Right lobe of liver (tissue), 6 donors: ENCODE measurements around the gene ZKSCAN4. TPM values are rescaled to one million over a fixed set of nuclear protein-coding genes. Genes with fewer than 3 reads are reported as not detected.

ENCODE experiments used
- ATAC-seq, 4 donors: fragments of 200-7000 bp; cut with Tn5 transposase; one replicate each; pipeline ENCODE4 v1.9.1; 2020; ENCODE audit warnings: mild to moderate bottlenecking in 4 of 4, moderate library complexity in 4 of 4
- DNase-seq, 3 donors: peaks; one replicate each; pipeline ENCODE4 v3.0.0-alpha.2; 2020
- H3K27ac ChIP-seq, 3 donors: fragments of 200-600 bp; one replicate each; pipeline ENCODE4 v1.8.0; 2022
- H3K27me3 ChIP-seq, 2 donors: fragments of 200-600 bp; one replicate each; pipeline ENCODE4 v1.8.0; 2022
- H3K36me3 ChIP-seq, 4 donors: fragments of 200-600 bp; sonication (generic) in 1 of 4; one replicate each; pipeline versions ENCODE4 v1.5.1 to v1.8.0; 2017 to 2022; ENCODE audit warnings: control low read depth in 1 of 4
- H3K4me1 ChIP-seq, 4 donors: fragments of 200-600 bp; sonication (generic) in 1 of 4; one replicate each; pipeline versions ENCODE4 v1.5.1 to v1.8.0; 2017 to 2022; ENCODE audit warnings: control low read depth in 1 of 4
- H3K4me3 ChIP-seq, 3 donors: fragments of 200-600 bp; one replicate each; pipeline ENCODE4 v1.8.0; 2022
- H3K9me3 ChIP-seq, 4 donors: fragments of 200-600 bp; sonication (generic) in 1 of 4; one replicate each; pipeline versions ENCODE4 v1.5.1 to v1.8.0; 2017 to 2022; ENCODE audit warnings: control low read depth in 1 of 4
- CTCF ChIP-seq, 4 donors: fragments of 200-600 bp in 3 of 4; fragments of 450-650 bp in 1 of 4; IDR thresholded peaks; one replicate each; pipeline versions ENCODE4 v1.5.1 to v1.8.0; 2016 to 2022; ENCODE audit warnings: antibody characterized with exemption in 4 of 4, mild to moderate bottlenecking in 2 of 4
- POLR2A ChIP-seq: fragments of 450-650 bp; IDR thresholded peaks from one replicate; pipeline ENCODE4 v1.6.1; 2017; ENCODE audit warnings: antibody characterized with exemption, mild to moderate bottlenecking
- WGBS: methylation state at CpG from one replicate; pipeline ENCODE4 v1.1.6; 2018; ENCODE audit warnings: low coverage, low lambda C conversion rate; ENCODE audit not compliant: insufficient coverage; ENCODE audit errors: missing lambda C conversion rate; 5-methylcytosine and 5-hydroxymethylcytosine counted together
- intact Hi-C, 2 donors: fragments of 100-400 bp; cut with DNase I; formaldehyde crosslinking; loops; one replicate each; pipeline versions ENCODE4 v1.11.2 to v1.14.1; 2022
- total RNA-seq, 6 experiments: library from RNA; depleted of rRNA in 2 of 6; stranded (reverse); fragments of >200 nt in 2 of 6; fragmentation: NEBNext Ultra II Directional in 3 of 6; extraction: Animal tissue kit (Norgen Biotek cat#: 25700) in 3 of 6; gene quantifications; one replicate each; pipeline versions ENCODE4 v1.1.0 to v1.2.4, GENCODE V29; 2016 to 2023
- donor health status: DM: no; HTN: yes; CAD: no.
- donor health status: DM: no; HTN: no; CAD: no.
- donor health status: DM: no; HTN: no; CAD: no.
- donor health status: DM: no; HTN: yes; CAD: no.
- donor health status: DM: no; HTN: yes; CAD: no.

Gene ZKSCAN4
- total RNA-seq, 6 experiments from 2014 or later, result 1.1 to 2.6 (median 2.3) TPM

GRCh38 chr6:28206527-28206926, 45.5 kb downstream of the ZKSCAN4 start:
- Histone ChIP-seq H3K9me3 (no peaks in the 10 kb centered on the region), H3K27me3 (peaks cover 6 to 48% of the 10 kb centered on the region in 2 donors), H3K27ac (no peak overlapping the region), H3K4me3 (no peak overlapping the region), H3K36me3 (no peaks in the 10 kb centered on the region), H3K4me1 (no peaks in the 10 kb centered on the region)
- ATAC-seq (no peak), DNase-seq (no peak)
- 20% methylated on average over 3 of the region's 3 CpGs for WGBS
- TF ChIP-seq POLR2A (no peak), CTCF (IDR thresholded peaks at IDR 0.05) (no peak)
- intact Hi-C loops, result no loop called here

GRCh38 chr6:28205879-28206278, 46.2 kb downstream of the ZKSCAN4 start:
- Histone ChIP-seq H3K4me1 (no peaks in the 10 kb centered on the region), H3K27ac (no peak overlapping the region), H3K36me3 (no peaks in the 10 kb centered on the region), H3K27me3 (peaks cover 6 to 41% of the 10 kb centered on the region in 2 donors), H3K9me3 (no peaks in the 10 kb centered on the region), H3K4me3 (no peak overlapping the region)
- WGBS, result 8% methylated on average over 1 of the region's 1 CpG
- TF ChIP-seq CTCF (IDR thresholded peaks at IDR 0.05), result no peak
- no peak for TF ChIP-seq POLR2A
- DNase-seq (no peak), ATAC-seq (no peak)
- intact Hi-C loops, result no loop called here

- no peaks in the 10 kb centered on the region for H3K9me3 ChIP-seq
- DNase-seq (no peak), ATAC-seq (no peak)
- intact Hi-C loops, result no loop called here
- no peak overlapping the region for H3K27ac ChIP-seq
- no peaks in the 10 kb centered on the region for H3K4me1 ChIP-seq
- H3K27me3 ChIP-seq, result peaks cover 4 to 16% of the 10 kb centered on the region in 2 donors
- H3K36me3 ChIP-seq, result no peaks in the 10 kb centered on the region
- H3K4me3 ChIP-seq, result no peak overlapping the region
- 13% methylated on average over 4 of the region's 4 CpGs for WGBS
- TF ChIP-seq POLR2A, result no peak
Measured at GRCh38 chr6:28203201-28203600, 48.9 kb downstream of the ZKSCAN4 start.

GRCh38 chr6:28200020-28200419, 52.0 kb downstream of the ZKSCAN4 start:
- Histone ChIP-seq H3K9me3 (peaks cover 0 to 5% (median 0%) of the 10 kb centered on the region in 4 donors), H3K36me3 (no peaks in the 10 kb centered on the region), H3K4me3 (no peak overlapping the region), H3K27me3 (peaks cover 0 to 7% of the 10 kb centered on the region in 2 donors), H3K27ac (no peak overlapping the region), H3K4me1 (no peaks in the 10 kb centered on the region)
- TF ChIP-seq CTCF (IDR thresholded peaks at IDR 0.05), result no peak
- TF ChIP-seq POLR2A, result no peak
- WGBS, result 55% methylated on average over 1 of the region's 1 CpG
- no peak for DNase-seq
- no peak for ATAC-seq
- intact Hi-C loops, result no loop called here

Other genes starting within 250 kb of the ZKSCAN4 start
- gene ZNF165, start 171.7 kb downstream of the ZKSCAN4 start, total RNA-seq, result 1 to 10 TPM in 3 of 6 experiments, under 1 TPM in 3; 0.24 to 3.0 (median 0.95) TPM
- 1 to 10 TPM; 1.5 to 2.0 (median 1.7) TPM for gene ZSCAN16, start 127.7 kb downstream of the ZKSCAN4 start, total RNA-seq
- gene ZKSCAN8, start 110.4 kb downstream of the ZKSCAN4 start, total RNA-seq, result 1 to 10 TPM; 5.4 to 7.2 (median 6.8) TPM
- gene ZSCAN9, start 27.0 kb downstream of the ZKSCAN4 start, total RNA-seq, result 1 to 10 TPM; 2.0 to 3.9 (median 3.3) TPM
- gene NKAPL, start 7.0 kb upstream of the ZKSCAN4 start, total RNA-seq, result 1 to 10 TPM in 1 of 6 experiments, under 1 TPM in 5; 0.15 to 1.0 (median 0.36) TPM
- 1 to 10 TPM; 2.7 to 8.1 (median 5.3) TPM for gene ZSCAN26, start 14.9 kb upstream of the ZKSCAN4 start, total RNA-seq
- 1 to 10 TPM; 1.1 to 2.0 (median 1.3) TPM for gene PGBD1, start 29.3 kb upstream of the ZKSCAN4 start, total RNA-seq
- 1 to 10 TPM; 3.7 to 6.9 (median 4.6) TPM for gene ZSCAN31, start 83.9 kb upstream of the ZKSCAN4 start, total RNA-seq
- 1 to 10 TPM; 1.3 to 3.8 (median 2.5) TPM for gene ZKSCAN3, start 97.7 kb upstream of the ZKSCAN4 start, total RNA-seq
- gene ZSCAN12, start 147.5 kb upstream of the ZKSCAN4 start, total RNA-seq, result 1 to 10 TPM; 1.4 to 1.6 (median 1.5) TPM
- under 1 TPM in 5 of 6 experiments, not detected in 1; 0.25 to 0.73 (median 0.43) TPM for gene ZSCAN23, start 191.2 kb upstream of the ZKSCAN4 start, total RNA-seq